Measurements from ENCODE around the gene KITLG. TPM values are rescaled to one million over a fixed set of nuclear protein-coding genes. Genes with fewer than 3 reads are reported as not detected.

The KITLG gene
- total and polyA plus RNA-seq, 7 donors = 8.1 to 149 (median 54.6) TPM

DNA sequence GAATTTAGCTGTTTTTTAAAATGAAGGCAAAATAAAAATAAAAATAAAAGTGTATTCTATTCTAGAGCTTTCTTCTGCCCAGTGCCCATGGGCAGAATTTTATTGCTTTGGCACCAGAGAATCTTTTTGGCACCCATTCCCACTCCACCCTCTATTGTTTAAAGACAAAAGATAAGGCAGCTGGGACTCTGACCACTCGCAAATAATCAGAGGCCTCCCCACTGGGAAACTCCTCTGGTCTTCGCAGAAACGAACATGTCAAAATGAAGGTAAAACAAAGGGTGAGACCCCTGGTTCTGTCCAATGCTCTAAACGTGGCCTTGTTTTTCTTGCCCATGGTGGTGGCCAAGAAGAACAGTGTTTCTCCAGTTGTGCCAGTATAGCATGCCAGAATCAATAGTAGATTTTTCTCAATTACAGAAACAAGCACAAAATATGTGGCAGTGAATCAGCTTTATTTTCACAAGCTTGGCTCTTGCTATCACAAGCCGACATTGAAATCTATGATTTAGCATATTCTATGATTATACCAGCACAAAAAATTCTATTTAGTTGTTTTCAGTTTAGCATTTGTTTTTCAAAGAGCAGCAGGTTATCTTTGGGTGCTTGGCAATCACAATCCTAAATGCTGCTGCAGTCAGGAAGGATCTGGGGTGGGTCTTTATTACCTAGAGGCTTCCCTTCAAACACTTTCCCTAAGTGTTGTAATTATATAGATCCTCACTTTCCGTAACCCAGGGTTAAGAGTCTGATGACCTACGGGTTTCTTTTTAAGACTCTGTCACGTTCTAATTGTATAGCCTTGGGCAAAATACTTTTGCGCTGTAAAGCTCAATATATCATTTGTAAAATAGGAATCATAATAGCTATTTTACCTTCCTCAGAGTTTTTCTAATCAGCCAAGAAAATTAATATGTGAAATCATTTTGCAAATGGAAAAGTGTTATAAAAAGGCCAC is 50.5 kb downstream of the KITLG start:
- Histone ChIP-seq H3K9me3 (no peaks in the 10 kb centered on the region), H3K27me3 (no peaks in the 10 kb centered on the region), H3K4me3 (no peak overlapping the region), H3K4me1 (peaks cover 0 to 16% (median 0%) of the 10 kb centered on the region in 4 donors), H3K36me3 (peaks cover 0 to 50% (median 6%) of the 10 kb centered on the region in 4 donors), H3K27ac (peak overlapping the region in 1 of 4 donors; percentile 24)
- DNase-seq = no peak
- intact Hi-C loops (cut with DNase I) = no loop called here
- TF ChIP-seq, protein P1, sequence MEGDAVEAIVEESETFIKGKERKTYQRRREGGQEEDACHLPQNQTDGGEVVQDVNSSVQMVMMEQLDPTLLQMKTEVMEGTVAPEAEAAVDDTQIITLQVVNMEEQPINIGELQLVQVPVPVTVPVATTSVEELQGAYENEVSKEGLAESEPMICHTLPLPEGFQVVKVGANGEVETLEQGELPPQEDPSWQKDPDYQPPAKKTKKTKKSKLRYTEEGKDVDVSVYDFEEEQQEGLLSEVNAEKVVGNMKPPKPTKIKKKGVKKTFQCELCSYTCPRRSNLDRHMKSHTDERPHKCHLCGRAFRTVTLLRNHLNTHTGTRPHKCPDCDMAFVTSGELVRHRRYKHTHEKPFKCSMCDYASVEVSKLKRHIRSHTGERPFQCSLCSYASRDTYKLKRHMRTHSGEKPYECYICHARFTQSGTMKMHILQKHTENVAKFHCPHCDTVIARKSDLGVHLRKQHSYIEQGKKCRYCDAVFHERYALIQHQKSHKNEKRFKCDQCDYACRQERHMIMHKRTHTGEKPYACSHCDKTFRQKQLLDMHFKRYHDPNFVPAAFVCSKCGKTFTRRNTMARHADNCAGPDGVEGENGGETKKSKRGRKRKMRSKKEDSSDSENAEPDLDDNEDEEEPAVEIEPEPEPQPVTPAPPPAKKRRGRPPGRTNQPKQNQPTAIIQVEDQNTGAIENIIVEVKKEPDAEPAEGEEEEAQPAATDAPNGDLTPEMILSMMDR (IDR thresholded peaks at IDR 0.05) = no peak
- TF ChIP-seq POLR2AphosphoS5 (IDR thresholded peaks at IDR 0.05) = no peak
- WGBS, 2 donors = 27 to 62% methylated on average over 9 of the region's 9 CpGs

DNA sequence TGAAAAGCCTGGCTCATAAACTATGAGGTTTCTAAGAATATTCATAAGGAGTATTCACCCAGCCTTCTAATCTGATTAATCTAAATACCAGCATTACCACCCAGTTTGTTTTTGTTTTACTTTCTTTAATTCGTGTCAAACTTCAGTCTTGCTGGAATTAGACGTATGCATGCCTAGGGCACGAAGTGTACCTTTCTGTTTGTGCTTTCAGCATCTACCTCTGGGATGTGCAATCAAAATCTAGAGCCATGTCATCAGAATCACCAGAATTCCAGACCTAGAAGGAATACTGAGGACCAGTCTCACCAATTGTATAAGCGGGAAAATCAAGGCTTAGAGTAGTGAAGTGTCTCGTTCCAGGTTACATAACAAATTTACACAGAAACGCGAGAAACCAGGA is 57.3 kb downstream of the KITLG start:
- TF ChIP-seq EP300 (IDR thresholded peaks at IDR 0.05) = no peak
- no peak for TF ChIP-seq POLR2AphosphoS5 (IDR thresholded peaks at IDR 0.05)
- TF ChIP-seq POLR2A (IDR thresholded peaks at IDR 0.05) = no peak
- TF ChIP-seq, protein P1 (IDR thresholded peaks at IDR 0.05) = no peak
- whole genome bisulfite sequencing, 2 donors = 92 to 94% methylated on average over 7 of the region's 7 CpGs
- intact Hi-C loops (cut with DNase I) = no loop called here
- H3K27ac ChIP-seq = no peak overlapping the region
- H3K27me3 ChIP-seq = no peaks in the 10 kb centered on the region
- peaks cover 0 to 25% (median 3%) of the 10 kb centered on the region in 4 donors for H3K36me3 ChIP-seq
- DNase-seq = no peak
- H3K4me3 ChIP-seq = no peak overlapping the region
- H3K4me1 ChIP-seq = peaks cover 0 to 33% (median 16%) of the 10 kb centered on the region in 4 donors
- H3K9me3 ChIP-seq = no peaks in the 10 kb centered on the region

DNA sequence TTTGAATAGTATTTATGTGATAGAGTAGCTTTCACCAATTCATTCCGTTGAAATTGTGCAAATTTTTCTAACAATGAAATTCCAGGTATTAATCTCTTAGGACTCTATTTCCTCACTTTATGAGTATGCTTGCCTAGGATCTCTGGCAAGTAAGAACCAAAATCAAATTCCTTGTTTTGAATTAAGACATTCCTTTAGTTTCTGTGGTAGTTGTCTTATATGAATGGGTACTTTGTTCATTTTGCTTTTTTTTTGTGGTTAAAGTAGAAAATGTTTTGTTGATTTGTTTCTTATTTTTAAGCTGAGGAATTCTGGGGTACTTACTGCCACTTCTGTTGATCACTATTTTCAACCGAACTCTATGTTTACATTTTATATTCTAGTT is 59.8 kb downstream of the KITLG start:
- DNase-seq = no peak
- intact Hi-C loops (cut with DNase I) = no loop called here
- 59 to 61% methylated on average over 2 of the region's 2 CpGs for WGBS, 2 donors
- no peaks in the 10 kb centered on the region for H3K27me3 ChIP-seq
- peaks cover 0 to 26% (median 0%) of the 10 kb centered on the region in 4 donors for H3K36me3 ChIP-seq
- H3K4me3 ChIP-seq = no peak overlapping the region
- peak overlapping the region in 2 of 4 donors; percentile 50 to 54 for H3K27ac ChIP-seq
- H3K9me3 ChIP-seq = no peaks in the 10 kb centered on the region
- H3K4me1 ChIP-seq = peaks cover 0 to 33% (median 16%) of the 10 kb centered on the region in 4 donors
- TF ChIP-seq POLR2A (IDR thresholded peaks at IDR 0.05) = no peak
- TF ChIP-seq POLR2AphosphoS5 (IDR thresholded peaks at IDR 0.05) = no peak
- TF ChIP-seq EP300 (IDR thresholded peaks at IDR 0.05) = no peak
- TF ChIP-seq, protein P1 (IDR thresholded peaks at IDR 0.05) = no peak

DNA sequence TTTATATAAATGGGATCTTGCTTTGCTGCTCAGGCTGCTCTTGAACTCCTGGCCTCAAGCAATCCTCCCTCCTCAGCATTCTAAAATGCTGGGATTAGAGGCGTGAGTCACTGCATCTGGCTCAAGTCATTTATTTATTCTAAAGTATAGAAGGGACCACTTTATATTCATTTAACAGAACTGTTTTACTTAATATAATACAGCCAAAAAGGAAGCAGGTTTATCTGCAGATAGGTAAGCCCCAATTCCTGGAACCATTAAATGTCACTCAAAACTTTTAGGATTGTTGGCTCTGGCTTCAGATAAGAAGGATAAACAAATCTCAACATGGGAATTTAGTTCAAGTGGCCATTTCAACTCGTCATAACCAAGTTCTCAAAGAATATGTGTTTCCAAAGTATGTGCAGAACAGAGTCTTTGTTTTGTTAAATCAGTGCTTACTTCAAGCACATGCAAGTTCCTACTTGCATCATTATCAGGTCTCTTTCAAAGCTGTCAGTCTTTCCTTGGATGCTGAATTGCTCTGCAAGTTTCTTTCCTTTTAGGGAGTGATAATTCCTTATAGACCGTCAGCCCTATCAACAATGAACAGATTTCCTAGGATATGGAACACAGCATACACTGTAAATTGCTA is 60.4 kb downstream of the KITLG start:
- H3K9me3 ChIP-seq = no peaks in the 10 kb centered on the region
- intact Hi-C loops (cut with DNase I) = no loop called here
- peak overlapping the region in 2 of 4 donors; percentile 50 to 54 for H3K27ac ChIP-seq
- peaks cover 0 to 31% (median 0%) of the 10 kb centered on the region in 4 donors for H3K36me3 ChIP-seq
- 51 to 54% methylated on average over 3 of the region's 3 CpGs for WGBS, 2 donors
- peaks cover 0 to 33% (median 16%) of the 10 kb centered on the region in 4 donors for H3K4me1 ChIP-seq
- H3K4me3 ChIP-seq = no peak overlapping the region
- TF ChIP-seq EP300 (IDR thresholded peaks at IDR 0.05) (no peak), POLR2A (IDR thresholded peaks at IDR 0.05) (no peak), POLR2AphosphoS5 (IDR thresholded peaks at IDR 0.05) (peak in 2 of 4 donors; percentile 50 to 69)
- TF ChIP-seq, protein P1 (IDR thresholded peaks at IDR 0.05) = no peak
- no peaks in the 10 kb centered on the region for H3K27me3 ChIP-seq
- no peak for DNase-seq
